Measurements from ENCODE around the gene OPN4. TPM values are rescaled to one million over a fixed set of nuclear protein-coding genes. Genes with fewer than 3 reads are reported as not detected.

Gene OPN4
- total RNA-seq, 2 experiments from 2014 or later: not detected

- Histone ChIP-seq H3K4me1 (ENCODE audit: insufficient read depth, low read length, poor library complexity, severe bottlenecking) (no peaks in the 10 kb centered on the region), H3K4me2 (ENCODE audit: low read length) (no peak overlapping the region), H3K4me3 (ENCODE audit: low read depth, low read length, poor library complexity, severe bottlenecking) (no peak overlapping the region), H4K20me1 (ENCODE audit: insufficient read depth, low read length) (no peaks in the 10 kb centered on the region), H3K9me2 (ENCODE audit: insufficient read depth, low read length) (no peaks in the 10 kb centered on the region), H3K27ac (ENCODE audit: low read depth, low read length, poor library complexity, severe bottlenecking) (no peak overlapping the region), H3K36me3 (ENCODE audit: insufficient read depth, low read length) (no peaks in the 10 kb centered on the region), H3K9me3 (ENCODE audit: low read length) (0 out of 2 replicates have a peak, but pooled peaks cover 5% of the 10 kb centered on the region), H3K79me2 (ENCODE audit: insufficient read depth, low read depth, low read length) (no peaks in the 10 kb centered on the region), H2AFZ (ENCODE audit: low read length) (no peak overlapping the region)
- no peak for DNase-seq (ENCODE audit: low spot score)
- intact Hi-C loops (cut with micrococcal nuclease; ENCODE audit: unreplicated experiment): no loop called here
- CTCF ChIA-PET (ENCODE audit: unreplicated experiment): no interaction called here
- TF ChIP-seq EZH2phosphoT487 (IDR thresholded peaks at IDR 0.05; ENCODE audit: borderline replicate concordance, low read depth, low read length) (no peak), CTCF (conservative IDR thresholded peaks at IDR 0.05; ENCODE audit: low read length) (no peak)
- POLR2A ChIA-PET: interaction anchor here (0.6 kb wide), 1 partner anchor 124 kb away, joined by 8 read pairs; no protein-coding TSS in a partner anchor
- BruUV-seq (replicated peaks): no TSS peak
Observed at GRCh38 chr10:86646532-86646931, 7.8 kb upstream of the OPN4 start.

- no peaks in the 10 kb centered on the region for H3K36me3 ChIP-seq (ENCODE audit: insufficient read depth, low read length)
- H3K27ac ChIP-seq (ENCODE audit: low read depth, low read length, poor library complexity, severe bottlenecking): no peak overlapping the region
- 0 out of 2 replicates have a peak, but pooled peaks cover 1% of the 10 kb centered on the region for H3K9me3 ChIP-seq (ENCODE audit: low read length)
- DNase-seq (ENCODE audit: low spot score): no peak
- H3K9me2 ChIP-seq (ENCODE audit: insufficient read depth, low read length): no peaks in the 10 kb centered on the region
- intact Hi-C loops (cut with micrococcal nuclease; ENCODE audit: unreplicated experiment): no loop called here
- H2AFZ ChIP-seq (ENCODE audit: low read length): no peak overlapping the region
- no TSS peak for BruUV-seq (replicated peaks)
- H3K79me2 ChIP-seq (ENCODE audit: insufficient read depth, low read depth, low read length): no peaks in the 10 kb centered on the region
- H4K20me1 ChIP-seq (ENCODE audit: insufficient read depth, low read length): no peaks in the 10 kb centered on the region
- no peaks in the 10 kb centered on the region for H3K4me1 ChIP-seq (ENCODE audit: insufficient read depth, low read length, poor library complexity, severe bottlenecking)
- H3K4me3 ChIP-seq (ENCODE audit: low read depth, low read length, poor library complexity, severe bottlenecking): no peak overlapping the region
- no peak for TF ChIP-seq CTCF (conservative IDR thresholded peaks at IDR 0.05; ENCODE audit: low read length)
- POLR2A ChIA-PET: no interaction called here
- H3K4me2 ChIP-seq (ENCODE audit: low read length): no peak overlapping the region
- CTCF ChIA-PET (ENCODE audit: unreplicated experiment): interaction anchor here (0.6 kb wide), 1 partner anchor 57 kb away, joined by 4 read pairs; no protein-coding TSS in a partner anchor
Observed at GRCh38 chr10:86646933-86647332, 7.4 kb upstream of the OPN4 start.

GRCh38 chr10:86647773-86648703, 6.3 kb upstream of the OPN4 start:
- Histone ChIP-seq H4K20me1 (ENCODE audit: insufficient read depth, low read length) (no peaks in the 10 kb centered on the region), H3K9me2 (ENCODE audit: insufficient read depth, low read length) (no peaks in the 10 kb centered on the region), H3K79me2 (ENCODE audit: insufficient read depth, low read depth, low read length) (no peaks in the 10 kb centered on the region), H3K9me3 (ENCODE audit: low read length) (no peaks in the 10 kb centered on the region), H3K4me1 (ENCODE audit: insufficient read depth, low read length, poor library complexity, severe bottlenecking) (no peaks in the 10 kb centered on the region), H3K36me3 (ENCODE audit: insufficient read depth, low read length) (no peaks in the 10 kb centered on the region), H2AFZ (ENCODE audit: low read length) (no peak overlapping the region), H3K4me3 (ENCODE audit: low read depth, low read length, poor library complexity, severe bottlenecking) (no peak overlapping the region), H3K4me2 (ENCODE audit: low read length) (no peak overlapping the region), H3K27ac (ENCODE audit: low read depth, low read length, poor library complexity, severe bottlenecking) (no peak overlapping the region)
- no peak for DNase-seq (ENCODE audit: low spot score)
- TF ChIP-seq EZH2phosphoT487 (IDR thresholded peaks at IDR 0.05; ENCODE audit: borderline replicate concordance, low read depth, low read length): no peak
- no peak for TF ChIP-seq CTCF (conservative IDR thresholded peaks at IDR 0.05; ENCODE audit: low read length)
- CTCF ChIA-PET (ENCODE audit: unreplicated experiment): no interaction called here
- POLR2A ChIA-PET: no interaction called here
- BruUV-seq (replicated peaks): no TSS peak
- intact Hi-C loops (cut with micrococcal nuclease; ENCODE audit: unreplicated experiment): no loop called here

Data from OCI-LY7 (cell line).